Mesenchymal stem cell (in vitro differentiated cells and primary cell): Measurements from ENCODE around the gene UROD.
"Not testable (repeated sequence)": the region's sequence is repeated elsewhere in the genome, so short reads cannot be mapped to it uniquely, and the experiment has no call there.

Source experiments
- DNase-seq: peaks from one replicate; pipeline ENCODE4 v3.0.0-alpha.2; 2013
- H2AFZ ChIP-seq: one replicate; pipeline ENCODE4 v1.6.1; 2013; ENCODE audit warnings: low read depth, mild to moderate bottlenecking, control low read depth, inconsistent platforms, low read length, moderate library complexity
- H2AK5ac ChIP-seq: 2 replicates; pipeline ENCODE4 v1.6.1; 2013; ENCODE audit warnings: low read length, moderate library complexity, mild to moderate bottlenecking, inconsistent platforms; ENCODE audit not compliant: severe bottlenecking
- H2BK120ac ChIP-seq: one replicate; pipeline ENCODE4 v1.6.1; 2013; ENCODE audit warnings: low read depth, mild to moderate bottlenecking, inconsistent platforms, low read length, moderate library complexity
- H2BK12ac ChIP-seq, 2 experiments: one replicate each; pipeline ENCODE4 v1.6.1; 2013; ENCODE audit warnings: inconsistent platforms in 2 of 2, low read length in 2 of 2, mild to moderate bottlenecking in 2 of 2, moderate library complexity in 2 of 2, control low read depth in 1 of 2
- H2BK15ac ChIP-seq: one replicate; pipeline ENCODE4 v1.6.1; 2013; ENCODE audit warnings: mild to moderate bottlenecking, low read depth, inconsistent platforms; ENCODE audit not compliant: poor library complexity, severe bottlenecking
- H2BK5ac ChIP-seq: 2 replicates; pipeline ENCODE4 v1.6.1; 2013; ENCODE audit warnings: low read depth, mild to moderate bottlenecking, low read length, control low read depth, inconsistent platforms; ENCODE audit not compliant: poor library complexity, severe bottlenecking
- H3K14ac ChIP-seq, 2 experiments: one replicate each; pipeline ENCODE4 v1.6.1; 2013; ENCODE audit warnings: inconsistent platforms in 2 of 2, low read length in 2 of 2, control low read depth in 1 of 2, mild to moderate bottlenecking in 1 of 2, moderate library complexity in 1 of 2
- H3K18ac ChIP-seq, 2 experiments: one replicate each; pipeline ENCODE4 v1.6.1; 2013; ENCODE audit warnings: inconsistent platforms in 2 of 2, low read length in 2 of 2, control low read depth in 1 of 2, low read depth in 1 of 2, mild to moderate bottlenecking in 1 of 2
- H3K23ac ChIP-seq, 2 experiments: one replicate each; pipeline ENCODE4 v1.6.1; 2013; ENCODE audit warnings: inconsistent platforms in 2 of 2, low read length in 2 of 2, mild to moderate bottlenecking in 2 of 2, moderate library complexity in 2 of 2, control low read depth in 1 of 2
- H3K27ac ChIP-seq: 2 replicates; pipeline ENCODE4 v1.5.1; 2013; ENCODE audit warnings: mild to moderate bottlenecking, moderate library complexity, low read length, control low read depth, inconsistent platforms; ENCODE audit not compliant: poor library complexity, severe bottlenecking
- H3K27me3 ChIP-seq, 2 experiments: 2 replicates each; pipeline versions ENCODE4 v1.6.1 to v1.7.0; 2013; ENCODE audit warnings: low read length in 2 of 2, mild to moderate bottlenecking in 2 of 2, moderate library complexity in 2 of 2, control low read depth in 1 of 2, inconsistent platforms in 1 of 2; ENCODE audit not compliant: control insufficient read depth in 1 of 2, insufficient read depth in 1 of 2
- H3K36me3 ChIP-seq, 2 experiments: 2 replicates each; pipeline versions ENCODE4 v1.6.1 to v1.7.0; 2013; ENCODE audit warnings: low read length in 2 of 2, control low read depth in 1 of 2, inconsistent platforms in 1 of 2, low read depth in 1 of 2, mild to moderate bottlenecking in 1 of 2; ENCODE audit not compliant: insufficient read depth in 2 of 2, control insufficient read depth in 1 of 2
- H3K4ac ChIP-seq, 2 experiments: one replicate each; pipeline ENCODE4 v1.6.1; 2013; ENCODE audit warnings: inconsistent platforms in 2 of 2, low read length in 2 of 2, mild to moderate bottlenecking in 2 of 2, moderate library complexity in 2 of 2, control low read depth in 1 of 2, low read depth in 1 of 2
- H3K4me1 ChIP-seq: 2 replicates; pipeline ENCODE4 v1.6.1; 2013; ENCODE audit warnings: low read depth, low read length, control low read depth; ENCODE audit not compliant: control insufficient read depth, insufficient read depth
- H3K4me2 ChIP-seq: 2 replicates; pipeline ENCODE4 v1.6.1; 2013; ENCODE audit warnings: low read length, mild to moderate bottlenecking, inconsistent platforms; ENCODE audit not compliant: poor library complexity, severe bottlenecking
- H3K4me3 ChIP-seq, 2 experiments: 2 replicates each; pipeline versions ENCODE4 v1.5.1 to v1.7.0; 2013; ENCODE audit warnings: low read length in 2 of 2, mild to moderate bottlenecking in 2 of 2, control low read depth in 1 of 2, low read depth in 1 of 2; ENCODE audit not compliant: insufficient read depth in 1 of 2
- H3K79me1 ChIP-seq: replicated peaks from 2 replicates; pipeline ENCODE4 v1.6.1; 2013; ENCODE audit warnings: mild to moderate bottlenecking, control low read depth, low read length, inconsistent platforms; ENCODE audit not compliant: poor library complexity, severe bottlenecking
- H3K9ac ChIP-seq: 2 replicates; pipeline ENCODE4 v1.7.0; 2013; ENCODE audit warnings: mild to moderate bottlenecking, low read length, moderate library complexity
- H3K9me3 ChIP-seq: 2 replicates; pipeline ENCODE4 v1.7.0; 2013; ENCODE audit warnings: mild to moderate bottlenecking, low read length; ENCODE audit not compliant: control insufficient read depth
- H4K8ac ChIP-seq: one replicate; pipeline ENCODE4 v1.6.1; 2013; ENCODE audit warnings: inconsistent platforms, mild to moderate bottlenecking, low read length, moderate library complexity
- H4K91ac ChIP-seq: one replicate; pipeline ENCODE4 v1.6.1; 2013; ENCODE audit warnings: mild to moderate bottlenecking, low read length, inconsistent platforms
- WGBS: methylation state at CpG from one replicate; pipeline ENCODE4 v1.1.7; 2013; ENCODE audit warnings: mixed read lengths; 5-methylcytosine and 5-hydroxymethylcytosine counted together

UROD gene

GRCh38 chr1:45062463-45062862, 50.4 kb downstream of the UROD start:
- not testable (repeated sequence) for H2BK15ac ChIP-seq, H4K91ac ChIP-seq, H4K8ac ChIP-seq, H3K79me1 ChIP-seq, H3K27ac ChIP-seq, H3K23ac ChIP-seq, H2AK5ac ChIP-seq, H3K18ac ChIP-seq, H3K4ac ChIP-seq, H3K36me3 ChIP-seq, H3K4me2 ChIP-seq, H2BK5ac ChIP-seq, H2BK12ac ChIP-seq, DNase-seq, H3K14ac ChIP-seq, H3K4me1 ChIP-seq, H3K9me3 ChIP-seq, H3K4me3 ChIP-seq, H2AFZ ChIP-seq, H2BK120ac ChIP-seq, H3K9ac ChIP-seq
- no CpG with 5 or more reads among the region's 4 CpGs for WGBS
- peaks cover 0 to 14% of the 10 kb centered on the region in 2 experiments for H3K27me3 ChIP-seq

GRCh38 chr1:45065083-45065482, 53.0 kb downstream of the UROD start:
- Histone ChIP-seq H3K14ac (no peak overlapping the region), H3K36me3 (no peaks in the 10 kb centered on the region), H2AK5ac (no peak overlapping the region), H2AFZ (no peak overlapping the region), H2BK5ac (no peak overlapping the region), H3K4ac (no peak overlapping the region), H3K9me3 (no peaks in the 10 kb centered on the region), H3K27ac (no peak overlapping the region), H3K4me1 (no peaks in the 10 kb centered on the region), H4K8ac (no peak overlapping the region), H3K18ac (no peak overlapping the region), H3K23ac (no peak overlapping the region), H2BK120ac (no peak overlapping the region), H2BK15ac (no peak overlapping the region), H2BK12ac (no peak overlapping the region), H3K4me3 (no peak overlapping the region), H3K27me3 (no peaks in the 10 kb centered on the region), H3K79me1 (no peaks in the 10 kb centered on the region), H4K91ac (no peak overlapping the region), H3K4me2 (no peak overlapping the region), H3K9ac (no peak overlapping the region)
- WGBS = 92% methylated on average over 1 of the region's 2 CpGs
- no peak for DNase-seq
